Activated CD4-positive, alpha-beta T cell treated with anti-CD3 and anti-CD28 coated beads, Interleukin-2, Interleukin-4, amounts not matched to agents 100 ng/mL and 50 ng/mL, durations not matched to agents 16 hours and 8 hours (primary cell): ENCODE results near the gene SCAF4.
"Not testable (repeated sequence)": the region's sequence is repeated elsewhere in the genome, so short reads cannot be mapped to it uniquely, and the experiment has no call there.

Source experiments
- DNase-seq: peaks from one replicate; pipeline ENCODE4 v3.0.0-alpha.2; 2020; ENCODE audit warnings: low spot score

The SCAF4 gene

GRCh38 chr21:31741116-31741515 lies 9.2 kb upstream of the SCAF4 start:
- no peak for DNase-seq

GRCh38 chr21:31737586-31738397 lies 5.9 kb upstream of the SCAF4 start:
- not testable (repeated sequence) for DNase-seq

GRCh38 chr21:31735511-31735992 lies 3.6 kb upstream of the SCAF4 start:
- DNase-seq = no peak

GRCh38 chr21:31733551-31734149 lies 1.7 kb upstream of the SCAF4 start:
- no peak for DNase-seq

DNA sequence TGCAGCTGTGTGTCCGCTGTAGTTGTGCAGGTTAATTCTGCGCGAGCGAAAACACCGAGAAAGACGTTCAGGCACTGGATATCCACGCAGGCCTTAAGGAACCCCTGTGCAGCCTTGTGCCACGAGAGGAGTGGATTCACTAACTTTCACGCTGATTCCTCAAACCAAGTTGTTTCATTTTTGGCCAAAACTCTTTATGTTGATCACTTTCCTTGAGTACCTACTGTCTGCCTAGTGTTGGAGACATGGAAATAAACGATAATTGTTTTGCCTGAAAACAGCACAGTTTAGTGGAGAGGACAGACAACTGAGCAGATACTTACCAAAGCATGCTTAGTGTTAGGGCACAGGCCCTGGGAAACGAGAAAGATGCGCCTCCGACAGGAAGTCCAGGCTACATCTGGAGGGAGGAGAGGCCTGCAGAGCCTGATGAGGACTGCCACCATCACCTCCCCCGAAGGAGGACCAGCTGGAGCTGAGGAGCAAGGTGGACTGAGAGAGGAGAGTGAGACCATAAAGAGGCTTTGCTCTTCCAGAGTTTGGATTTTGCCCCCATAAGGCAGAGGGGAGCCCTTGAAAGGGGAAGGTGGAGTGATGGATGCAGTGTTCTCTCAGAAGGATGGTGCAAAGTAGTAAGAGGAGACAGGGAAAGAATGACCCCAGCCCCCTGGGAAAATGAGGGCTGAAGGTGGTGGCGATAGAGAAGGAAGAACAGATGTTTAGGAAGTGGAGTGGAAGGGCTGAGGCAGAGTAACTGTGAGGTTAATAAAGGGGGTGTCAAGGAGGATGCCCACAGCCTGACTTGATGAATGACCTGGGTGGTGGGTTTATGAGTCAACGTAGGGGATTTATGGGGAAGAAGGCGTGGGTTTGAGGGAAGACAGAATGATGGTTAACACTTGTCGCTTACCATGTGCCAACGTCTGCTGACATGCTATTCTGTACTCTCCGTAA lies 956 bp upstream of the SCAF4 start:
- DNase-seq = peak; percentile 31

DNA sequence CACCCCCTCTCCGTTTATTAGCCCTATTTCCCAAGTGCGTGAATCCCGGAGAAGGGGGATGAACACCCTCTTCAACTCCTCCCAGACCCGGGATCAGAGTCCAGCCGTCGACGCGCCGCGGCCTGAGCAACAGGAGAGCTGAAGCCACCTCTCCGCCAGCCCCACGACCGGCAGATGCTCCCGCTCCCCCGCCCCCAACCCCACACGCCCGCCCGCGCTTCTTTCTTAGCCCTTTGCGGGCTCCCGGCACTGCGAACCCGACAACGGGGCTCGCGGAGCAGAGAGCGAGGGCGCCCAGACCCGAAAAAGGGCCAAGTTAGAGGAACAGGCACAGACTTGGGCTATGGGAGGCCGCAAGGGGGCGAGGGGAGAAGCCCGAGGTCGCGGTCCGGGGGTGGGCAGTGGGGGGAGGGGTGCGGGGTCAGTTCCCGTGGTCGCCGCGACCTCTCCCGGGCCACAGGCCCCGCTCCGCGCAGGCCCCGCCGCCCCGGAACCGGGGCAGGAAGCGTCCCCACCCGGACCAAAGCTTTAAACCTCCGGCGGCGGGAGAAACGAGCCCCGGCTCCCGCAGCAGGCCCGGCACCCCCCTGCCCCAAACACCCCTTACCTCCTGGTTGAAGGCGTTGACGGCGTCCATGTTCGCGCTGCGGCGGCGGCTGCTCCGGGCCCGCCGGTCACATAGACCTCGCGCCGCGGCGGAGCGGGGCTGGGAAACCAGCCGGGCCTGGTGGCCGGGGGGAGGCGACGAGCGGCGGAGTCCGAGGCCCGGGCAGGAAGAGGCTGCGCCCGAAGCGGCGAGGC lies 662 bp downstream of the SCAF4 start:
- peak; percentile 31 for DNase-seq

GRCh38 chr21:31730712-31731055 lies 1.2 kb downstream of the SCAF4 start:
- DNase-seq = no peak

GRCh38 chr21:31729622-31730343 lies 2.1 kb downstream of the SCAF4 start:
- DNase-seq = no peak

DNA sequence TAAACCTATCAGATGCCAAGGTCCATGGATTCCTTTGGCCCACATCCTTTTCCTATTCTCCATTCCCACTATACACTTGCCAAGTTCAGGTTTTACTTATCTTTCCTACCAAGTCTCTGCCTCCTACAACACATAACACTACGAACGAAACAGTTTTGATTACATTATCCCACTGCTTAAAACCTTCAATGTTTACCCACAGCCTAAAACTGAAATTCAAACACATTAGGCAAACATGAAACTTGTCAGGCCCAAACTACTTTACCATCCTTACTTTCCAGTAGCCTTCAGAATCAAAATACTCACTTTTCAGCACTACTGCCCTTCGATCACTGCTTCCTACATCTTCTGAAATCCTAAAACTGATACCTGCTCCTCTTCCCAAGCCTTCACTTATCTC lies 3.0 kb downstream of the SCAF4 start:
- no peak for DNase-seq

DNA sequence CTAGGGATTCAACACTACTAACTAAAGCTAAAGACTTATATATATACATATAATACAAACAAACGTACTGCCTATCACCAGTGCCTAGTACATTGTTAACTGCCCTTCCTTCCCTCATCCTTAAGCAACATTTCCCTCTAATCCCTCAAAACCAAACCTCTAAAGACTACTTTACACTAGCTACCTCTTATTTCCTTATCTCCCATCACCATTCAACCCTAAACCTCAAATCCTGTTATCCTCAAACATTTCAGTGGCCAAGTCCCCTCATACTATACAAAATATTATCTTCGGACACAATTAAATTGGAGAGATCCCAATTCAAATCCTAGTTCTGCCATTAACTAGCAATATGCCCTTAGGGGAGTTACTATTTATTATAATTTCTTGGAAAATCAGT lies 3.7 kb downstream of the SCAF4 start:
- no peak for DNase-seq

DNA sequence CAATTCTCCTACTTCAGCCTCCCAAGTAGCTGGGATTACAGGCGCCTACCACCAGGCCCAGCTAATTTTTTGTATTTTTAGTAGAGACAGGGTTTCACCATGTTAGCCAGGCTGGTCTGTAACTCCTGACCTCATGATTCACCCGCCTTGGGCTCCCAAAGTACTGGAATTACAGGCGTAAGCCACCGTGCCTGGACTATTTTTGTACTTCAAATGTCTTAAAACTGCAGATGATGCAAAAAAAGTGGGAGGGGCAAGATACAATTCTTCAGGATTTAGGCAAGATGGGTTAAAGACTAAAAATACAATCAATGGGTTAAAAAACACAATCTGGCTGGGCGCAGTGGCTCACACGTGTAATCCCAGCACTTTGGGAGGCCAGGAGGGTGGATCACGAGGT lies 4.7 kb downstream of the SCAF4 start:
- DNase-seq = no peak

GRCh38 chr21:31726407-31726806 lies 5.5 kb downstream of the SCAF4 start:
- no peak for DNase-seq

DNA sequence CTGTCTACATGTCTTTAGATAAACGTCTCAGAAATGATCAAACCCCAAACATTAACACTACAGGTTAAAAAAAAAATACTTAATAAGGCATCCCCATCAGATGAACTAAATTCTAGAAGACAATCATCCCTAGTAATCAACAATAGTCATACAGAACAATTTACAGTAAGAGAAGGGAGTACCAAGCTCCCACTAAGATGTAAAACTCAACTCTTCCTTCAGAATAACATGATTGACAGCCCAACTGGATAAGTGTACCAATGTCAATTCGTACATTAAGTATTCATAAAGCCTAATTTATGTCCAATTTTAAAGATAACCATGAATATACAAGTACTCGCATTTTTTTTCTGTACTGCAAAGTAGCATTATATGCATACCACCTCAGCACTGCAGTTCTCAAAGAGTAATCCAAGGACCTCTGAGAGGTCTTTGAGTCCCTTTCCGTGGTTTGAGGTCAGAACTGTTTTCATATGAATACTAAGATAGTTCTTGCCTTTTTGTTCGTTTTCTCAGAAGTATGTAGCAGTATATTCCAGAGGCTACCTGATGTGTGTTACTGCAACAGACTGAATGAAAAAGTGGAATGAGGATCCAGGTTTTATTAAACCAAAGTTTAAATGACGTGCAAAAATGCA lies 6.6 kb downstream of the SCAF4 start:
- DNase-seq = peak; percentile 59

GRCh38 chr21:31724552-31724951 lies 7.4 kb downstream of the SCAF4 start:
- no peak for DNase-seq

- DNase-seq = no peak
These were observed 10.5 kb downstream of the SCAF4 start for GRCh38 chr21:31721381-31721780.

DNA sequence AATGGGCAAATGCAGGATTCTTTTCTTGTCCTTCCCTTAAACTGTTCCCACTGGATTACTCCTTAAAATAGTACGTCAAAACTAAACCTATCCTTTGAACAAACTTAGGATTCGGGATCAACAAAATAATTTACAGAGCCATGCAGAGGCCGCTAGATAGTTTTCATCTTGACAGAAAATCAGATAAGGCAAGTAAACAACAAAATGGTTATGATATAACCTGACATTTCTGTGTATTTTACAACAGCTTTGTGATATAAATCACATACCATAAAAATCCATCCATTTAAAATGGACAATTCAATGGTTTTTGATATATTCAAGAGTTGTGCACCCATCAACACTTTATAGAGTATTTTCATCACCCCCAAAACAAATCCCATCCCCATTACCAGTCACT lies 11.2 kb downstream of the SCAF4 start:
- DNase-seq = no peak

DNA sequence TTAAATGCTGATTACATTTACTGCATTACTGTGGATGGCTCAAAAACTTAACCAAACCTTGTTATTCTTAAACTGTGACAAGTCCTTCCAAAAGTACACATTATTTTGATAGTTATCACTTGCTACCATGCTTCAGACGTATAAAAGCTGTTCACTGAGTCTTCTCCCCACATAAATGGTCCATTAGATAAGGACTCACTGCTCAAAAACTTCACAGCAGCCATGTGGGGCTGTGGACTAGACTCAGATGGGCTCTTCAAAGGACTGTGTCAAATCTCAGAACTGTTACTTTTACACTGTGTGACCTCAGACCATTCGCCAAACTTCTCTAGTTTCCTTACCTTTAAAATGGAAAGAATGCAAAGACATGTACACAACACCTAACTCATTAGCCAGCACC lies 11.6 kb downstream of the SCAF4 start:
- no peak for DNase-seq

GRCh38 chr21:31716106-31716505 lies 15.8 kb downstream of the SCAF4 start:
- DNase-seq = no peak

DNA sequence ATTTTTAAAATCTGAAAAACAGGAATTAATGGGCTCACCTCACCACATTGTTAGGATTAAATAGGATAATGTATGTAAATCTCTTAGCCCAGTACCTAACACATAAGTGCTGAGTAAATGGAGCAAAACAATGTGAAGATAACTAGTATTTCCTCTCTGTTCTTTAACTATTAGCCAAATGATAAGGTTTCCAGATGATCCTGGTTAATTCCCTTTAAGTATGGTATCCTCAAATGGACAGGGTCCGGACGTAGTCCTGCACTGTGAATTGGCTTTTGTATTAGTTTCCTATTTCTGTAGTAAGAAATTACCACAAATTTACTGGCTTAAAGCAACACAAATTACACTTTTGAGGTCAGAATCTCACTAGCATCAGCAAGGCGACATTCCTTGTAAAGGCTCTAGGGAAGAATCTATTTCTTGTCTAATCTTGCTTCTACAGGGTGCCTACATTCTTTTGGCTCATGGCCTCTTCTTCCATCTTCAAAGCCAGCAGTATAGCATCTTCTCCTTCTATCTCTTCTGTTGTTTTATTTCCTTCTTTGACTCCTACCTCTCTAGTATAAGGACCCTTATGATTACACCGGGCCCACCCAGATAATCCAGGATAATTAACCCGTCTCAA lies 17.1 kb downstream of the SCAF4 start:
- DNase-seq = no peak
